GM18511 (cell line): Measurements from ENCODE around the gene HS2ST1.
"Not testable (repeated sequence)": the region's sequence is repeated elsewhere in the genome, so short reads cannot be mapped to it uniquely, and the experiment has no call there.

Experiments
- ATAC-seq: cut with Tn5 transposase; IDR thresholded peaks from one replicate; pipeline ENCODE4 v1.9.1; 2021; ENCODE audit warnings: mild to moderate bottlenecking, moderate library complexity; ENCODE audit not compliant: unreplicated experiment

Gene HS2ST1

DNA sequence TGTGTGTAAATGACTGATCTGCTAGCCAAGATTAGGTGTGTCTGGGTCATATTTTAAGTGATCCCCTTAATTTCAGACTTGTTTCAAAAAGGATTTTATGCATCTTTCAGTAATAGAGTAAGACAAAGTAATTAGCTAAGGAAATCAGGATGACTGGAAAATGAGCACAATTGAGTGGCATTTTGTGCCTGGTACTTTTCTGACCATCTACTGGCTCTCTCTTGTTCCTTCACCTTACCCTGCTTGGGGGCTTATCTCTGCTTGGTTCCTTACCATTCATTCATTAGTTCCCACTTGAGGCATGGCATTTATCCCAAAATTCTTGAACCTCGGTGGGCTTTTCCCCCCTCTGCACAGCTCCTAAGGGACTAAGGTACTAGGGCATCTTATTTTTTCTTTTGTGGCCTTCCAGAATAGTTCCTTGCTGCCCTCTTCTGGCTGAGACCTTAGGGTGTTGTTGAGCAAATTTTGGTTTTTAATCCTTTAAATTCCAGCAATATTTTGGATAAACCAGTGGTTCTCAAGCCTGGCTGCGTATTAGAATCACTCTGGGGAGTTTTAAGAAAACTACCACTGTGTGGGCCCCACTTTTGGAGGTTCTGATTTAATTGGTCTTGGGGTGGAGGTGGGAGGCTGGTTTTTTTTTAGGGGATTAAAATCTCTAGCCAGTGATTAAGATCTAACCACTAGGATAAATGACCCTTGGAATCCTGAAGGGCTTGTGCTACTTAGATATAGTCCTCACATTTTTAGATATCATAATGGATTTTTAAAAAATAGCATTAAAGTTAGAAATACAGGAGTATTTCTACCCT is 50.8 kb downstream of the HS2ST1 start:
- ATAC-seq, result peak; percentile 22

DNA sequence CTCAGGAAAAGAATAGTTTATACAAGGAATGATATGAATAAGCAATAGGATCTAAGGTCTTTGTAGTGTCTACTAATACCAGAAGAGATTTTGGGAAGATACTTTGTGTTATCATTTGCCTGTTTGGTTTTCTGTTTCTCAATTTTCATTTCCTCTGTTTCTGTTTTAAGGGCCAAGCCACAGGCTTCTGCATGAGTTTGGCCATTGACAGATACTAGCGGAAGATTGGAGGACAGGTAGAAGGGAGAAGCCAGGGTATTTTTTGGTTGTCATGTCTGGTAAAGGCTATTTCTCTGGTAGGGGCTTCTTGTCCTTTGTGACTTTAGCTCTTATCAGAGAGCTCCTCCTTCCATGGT is 51.4 kb downstream of the HS2ST1 start:
- peak; percentile 80 for ATAC-seq

GRCh38 chr1:86970938-86971337 is 56.5 kb downstream of the HS2ST1 start:
- ATAC-seq, result no peak

- ATAC-seq, result no peak
Measured at GRCh38 chr1:86971778-86972177, 57.3 kb downstream of the HS2ST1 start.

GRCh38 chr1:86972262-86972661 is 57.8 kb downstream of the HS2ST1 start:
- ATAC-seq, result no peak

DNA sequence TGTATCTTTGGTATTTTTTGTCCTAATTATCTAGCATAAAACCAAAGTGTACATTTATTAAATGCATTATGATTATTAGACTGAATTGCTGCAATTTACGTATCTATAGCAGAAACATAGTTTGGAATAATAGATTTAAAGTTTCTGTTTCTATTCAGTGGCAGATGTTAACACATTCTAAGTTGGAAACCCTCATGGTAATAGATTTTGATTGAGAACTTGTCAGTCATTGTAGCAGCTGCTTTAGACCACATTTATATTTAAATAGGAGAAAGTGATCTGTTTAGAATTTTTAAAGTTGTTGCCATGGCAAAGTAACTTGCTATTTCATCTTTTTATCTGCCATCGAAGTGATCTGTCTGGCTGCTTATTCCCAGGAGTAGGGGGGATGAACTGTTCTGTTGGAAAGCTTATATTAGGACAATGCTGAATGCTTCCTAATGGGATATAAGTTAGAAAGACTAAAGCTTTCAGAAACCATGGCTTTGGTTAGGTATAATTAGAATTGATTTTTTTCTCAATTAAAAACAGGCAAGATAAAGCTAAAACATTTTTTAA is 61.6 kb downstream of the HS2ST1 start:
- ATAC-seq, result no peak

DNA sequence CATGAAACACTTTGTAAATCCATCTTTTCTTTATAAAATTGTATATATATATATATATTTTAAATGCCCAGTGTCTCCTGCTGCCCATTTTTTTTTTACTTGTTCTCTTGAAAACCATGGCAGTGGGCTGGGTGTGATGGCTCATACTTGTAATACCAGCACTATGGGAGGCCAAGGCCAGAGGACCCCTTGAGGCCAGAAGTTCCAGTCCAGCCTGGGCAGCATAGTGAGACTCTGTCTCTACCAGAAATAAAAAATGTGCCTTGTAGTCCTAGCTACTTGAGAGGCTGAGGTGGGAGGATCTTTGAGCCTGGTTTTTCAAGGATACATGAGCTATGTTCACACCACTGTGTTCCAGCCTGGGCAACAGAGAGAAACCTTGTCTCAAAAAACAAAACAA is 62.2 kb downstream of the HS2ST1 start:
- ATAC-seq, result no peak

DNA sequence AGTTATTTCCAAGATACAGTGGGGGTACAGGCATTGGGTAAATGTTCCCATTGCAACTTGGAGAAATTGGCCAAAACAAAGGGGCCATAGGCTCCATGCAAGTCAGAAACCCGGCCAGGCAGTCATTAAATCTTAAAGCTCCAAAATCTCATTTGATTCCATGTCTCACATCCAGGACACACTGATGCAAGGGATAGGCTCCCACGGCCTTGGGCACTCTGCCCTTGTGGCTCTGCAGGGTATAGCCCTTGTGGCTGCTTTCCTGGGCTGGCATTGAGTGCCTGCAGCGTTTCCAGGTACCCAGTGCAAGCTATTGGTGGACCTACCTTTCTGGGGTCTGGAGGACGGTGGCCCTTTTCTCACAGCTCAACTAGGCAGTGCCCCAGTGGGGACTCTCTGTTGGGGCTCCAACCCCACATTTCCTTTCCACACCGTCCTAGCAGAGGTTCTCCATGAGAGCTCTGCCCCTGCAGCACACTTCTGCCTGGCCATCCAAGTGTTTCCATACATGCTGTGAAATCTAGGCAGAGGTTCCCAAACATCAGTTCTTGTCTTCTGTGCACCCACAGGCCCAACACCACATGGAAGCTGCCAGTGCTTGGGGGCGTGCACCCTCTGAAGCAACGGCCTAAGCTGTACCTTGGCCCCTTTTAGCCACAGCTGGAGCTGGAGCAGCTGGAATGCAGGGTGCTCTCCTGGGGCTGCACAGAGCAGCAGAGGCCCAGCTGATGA is 67.2 kb downstream of the HS2ST1 start:
- ATAC-seq, result no peak

- not testable (repeated sequence) for ATAC-seq
Measured at GRCh38 chr1:86983677-86984076, 69.2 kb downstream of the HS2ST1 start.

GRCh38 chr1:86987446-86987845 is 73.0 kb downstream of the HS2ST1 start:
- ATAC-seq, result no peak

- ATAC-seq, result no peak
Measured at GRCh38 chr1:86988835-86989234, 74.4 kb downstream of the HS2ST1 start.

GRCh38 chr1:86989690-86990089 is 75.3 kb downstream of the HS2ST1 start:
- not testable (repeated sequence) for ATAC-seq

DNA sequence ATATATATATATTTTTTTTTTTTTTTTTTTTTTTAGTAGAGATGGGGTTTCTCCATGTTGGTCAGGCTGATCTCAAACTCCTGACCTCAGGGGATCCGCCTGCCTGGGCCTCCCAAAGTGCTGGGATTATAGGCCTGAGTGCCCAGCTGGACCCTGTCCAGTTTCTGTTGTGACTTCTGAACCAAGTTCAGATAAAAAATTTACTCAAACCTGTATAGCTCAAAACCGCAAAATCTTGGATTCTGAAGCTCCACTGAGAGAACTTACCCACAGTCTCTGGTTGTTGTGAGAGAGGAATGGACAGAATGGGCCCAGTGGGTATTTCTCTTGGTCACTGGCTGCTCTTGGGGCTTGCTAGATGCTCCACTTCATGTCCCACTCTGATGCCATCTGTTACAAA is 76.4 kb downstream of the HS2ST1 start:
- ATAC-seq, result no peak

- no peak for ATAC-seq
Measured at GRCh38 chr1:86991549-86992186, 77.2 kb downstream of the HS2ST1 start.

- no peak for ATAC-seq
Measured at GRCh38 chr1:86992861-86993260, 78.4 kb downstream of the HS2ST1 start.

DNA sequence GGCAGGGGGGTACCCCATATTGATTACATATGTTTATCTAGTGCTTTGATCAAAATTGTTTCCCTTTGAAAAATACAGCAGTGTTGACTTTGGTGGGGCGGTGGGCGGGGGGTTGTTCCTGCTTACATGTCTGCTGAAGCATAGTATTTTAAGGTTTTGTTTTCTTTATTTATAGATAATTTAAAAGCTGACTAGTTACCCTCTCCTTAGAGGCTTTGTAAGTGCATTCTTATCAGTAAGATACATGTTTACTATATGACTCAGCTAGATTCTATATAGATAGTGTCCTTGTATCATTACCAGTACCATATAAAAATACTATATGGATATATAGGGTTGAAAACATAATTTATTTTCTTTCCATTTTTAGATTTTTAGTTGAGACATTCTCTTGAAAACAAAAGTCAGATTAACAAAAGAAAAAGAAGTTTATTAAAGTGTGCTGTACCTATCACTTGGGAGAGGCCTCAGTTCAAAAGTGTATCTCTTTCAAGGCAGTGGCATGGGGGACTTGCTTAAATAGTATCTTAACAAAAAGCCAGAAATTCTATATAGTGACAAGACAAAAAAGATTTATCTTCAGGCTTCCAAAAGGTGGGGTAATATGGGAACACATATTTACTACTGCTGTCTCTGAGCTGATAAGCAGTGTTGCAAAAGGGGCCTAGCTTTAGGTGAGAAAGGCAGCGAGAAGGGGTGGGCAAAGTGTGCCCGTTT is 79.0 kb downstream of the HS2ST1 start:
- no peak for ATAC-seq

GRCh38 chr1:86994061-86994460 is 79.6 kb downstream of the HS2ST1 start:
- ATAC-seq, result no peak

GRCh38 chr1:86997538-86997937 is 83.1 kb downstream of the HS2ST1 start:
- no peak for ATAC-seq

DNA sequence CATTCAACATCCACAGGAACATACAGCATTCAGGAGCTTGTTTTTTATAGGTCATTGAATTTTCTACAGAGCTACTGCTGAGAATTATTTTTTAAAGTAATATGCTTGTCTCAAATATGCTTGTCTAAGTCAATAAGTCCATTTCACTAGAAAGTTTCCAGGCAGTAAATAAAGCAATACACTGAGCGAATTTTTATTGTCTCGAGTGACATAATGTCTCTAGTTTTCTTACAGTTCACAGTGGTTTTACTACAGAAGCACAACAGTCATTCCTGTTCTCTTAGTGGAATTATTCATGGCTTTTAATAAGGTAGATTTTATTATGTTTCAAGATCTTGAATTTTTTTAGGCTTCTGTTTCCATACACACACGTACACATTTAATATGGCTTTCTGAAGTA is 83.8 kb downstream of the HS2ST1 start:
- ATAC-seq, result no peak

DNA sequence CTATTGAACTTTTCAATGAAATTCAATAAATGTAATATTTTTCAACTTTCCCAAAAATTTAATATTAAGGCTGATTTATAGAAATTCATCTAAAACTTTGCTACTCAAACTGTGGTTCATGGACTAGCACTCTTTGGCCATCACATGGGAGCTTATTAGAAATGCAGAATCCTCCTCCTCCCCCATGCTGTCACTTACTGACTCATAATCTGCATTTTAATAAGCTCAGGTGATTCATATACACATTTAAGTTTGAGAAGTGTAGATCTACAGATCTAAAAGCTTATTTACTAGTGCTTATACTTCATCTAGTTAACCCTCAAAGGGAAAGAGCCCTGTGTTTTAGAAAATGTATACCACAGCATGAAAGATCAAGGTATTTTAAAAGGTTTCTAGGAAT is 84.3 kb downstream of the HS2ST1 start:
- ATAC-seq, result no peak

DNA sequence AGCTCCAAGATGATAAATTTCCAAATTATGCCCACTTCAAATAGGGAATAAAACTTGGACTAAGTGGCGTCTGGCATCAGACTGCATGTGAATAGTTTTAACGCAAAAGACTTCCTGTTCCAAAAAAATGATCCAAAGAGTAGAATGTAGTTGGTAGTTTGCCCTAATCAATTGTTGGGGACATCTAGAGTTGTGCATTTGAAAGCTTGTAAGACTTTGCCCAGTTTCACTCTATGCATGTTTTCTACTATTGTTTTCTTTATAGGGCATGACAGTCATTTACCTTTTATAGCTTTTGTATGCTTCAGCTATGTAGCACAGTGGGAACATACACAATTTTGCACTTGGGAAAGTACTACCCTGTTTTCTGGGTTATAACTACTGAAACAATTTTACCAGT is 86.0 kb downstream of the HS2ST1 start:
- ATAC-seq, result no peak
